Posterior cingulate gyrus (tissue), 11 donors: ENCODE results near the gene ING2.
A peak's percentile ranks its signal among the peaks of the same experiment; 100 is the strongest.

Source experiments
- DNase-seq, 10 donors: peaks; one replicate each; pipeline versions ENCODE4 v3.0.0 to v3.0.0-alpha.2; 2020 to 2021; ENCODE audit warnings: mixed read lengths in 3 of 10
- intact Hi-C: fragments of 100-400 bp; cut with DNase I; formaldehyde crosslinking; loops from one replicate; pipeline ENCODE4 v1.15.1; 2023

ING2 gene

GRCh38 chr4:183495184-183495583 lies 9.7 kb upstream of the ING2 start:
- intact Hi-C loops = no loop called here
- DNase-seq = no peak

GRCh38 chr4:183499389-183499788 lies 5.5 kb upstream of the ING2 start:
- intact Hi-C loops = no loop called here
- no peak for DNase-seq

DNA sequence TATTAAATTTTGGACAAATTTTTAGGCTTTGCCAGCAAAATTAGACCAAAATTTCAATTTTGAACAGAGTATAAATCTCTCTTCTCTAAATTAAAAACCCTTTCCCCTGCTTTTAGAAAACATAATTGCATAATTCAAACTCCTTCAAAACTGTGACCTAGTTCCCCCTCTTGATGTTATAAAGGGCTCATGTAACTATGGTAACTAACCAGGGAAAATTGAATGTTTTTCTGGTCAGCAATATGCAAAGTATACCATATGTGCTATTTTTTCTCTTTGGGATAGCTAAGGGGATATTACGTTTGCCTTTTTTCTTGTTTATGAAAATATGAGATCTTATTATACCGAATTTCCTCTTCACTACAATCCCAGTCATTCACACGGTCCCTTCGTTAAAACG lies 5.1 kb upstream of the ING2 start:
- intact Hi-C loops = loop anchor here (10.0 kb wide), 1 partner anchor 105 kb away; no protein-coding TSS in a partner anchor
- no peak for DNase-seq

GRCh38 chr4:183503497-183504063 lies 1.3 kb upstream of the ING2 start:
- intact Hi-C loops = loop anchor here (1.0 to 10.0 kb wide), 3 partner anchors 31 to 156 kb away; partner anchors contain the start of genes RWDD4 and TRAPPC11
- DNase-seq = peak in 4 of 10 donors; percentile 12 to 86 (median 44)

DNA sequence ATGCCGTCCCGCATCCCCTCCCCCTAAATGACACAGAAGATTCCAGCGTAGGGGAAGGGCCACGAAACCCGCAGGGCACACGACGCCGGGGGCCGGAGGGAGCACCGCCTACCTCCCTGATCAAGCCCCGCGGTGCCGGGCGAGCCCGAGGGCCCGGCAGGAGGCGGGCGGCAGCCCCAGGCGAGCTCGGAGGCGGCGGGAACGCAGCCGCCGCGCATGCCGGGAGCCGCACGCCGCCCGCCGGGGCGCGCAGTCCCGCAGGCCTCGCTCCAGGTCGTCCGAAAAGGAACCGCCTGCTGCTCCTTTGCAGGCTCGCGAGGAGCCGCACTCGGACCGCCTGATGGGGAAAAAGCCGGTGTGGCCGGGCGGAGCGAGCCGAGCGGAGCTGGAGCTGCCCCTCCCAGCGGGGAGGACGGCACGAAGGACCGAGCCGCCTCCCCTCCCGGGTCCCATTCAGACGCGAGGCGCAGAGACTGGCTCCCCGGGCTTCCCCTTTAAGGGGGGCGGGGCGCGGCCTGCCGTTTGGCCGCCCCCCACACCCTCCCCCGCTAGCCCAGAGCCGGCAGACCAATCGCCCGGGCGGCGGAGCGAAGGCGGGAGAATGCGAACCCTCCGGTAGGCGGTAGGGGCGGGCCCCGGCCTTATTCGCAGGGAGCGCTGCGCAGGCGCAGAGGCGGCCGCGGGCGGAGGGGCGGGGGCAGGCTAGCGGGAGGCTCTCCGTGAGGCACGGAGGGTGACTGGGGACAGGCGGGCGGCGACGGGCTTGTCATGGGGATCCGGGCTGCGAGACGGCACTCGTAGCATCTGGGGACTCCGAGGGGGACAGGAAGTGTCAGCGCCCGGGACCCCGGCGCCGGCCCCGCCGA lies 561 bp upstream of the ING2 start:
- intact Hi-C loops = loop anchor here (1.0 to 10.0 kb wide), 3 partner anchors 31 to 155 kb away; partner anchors contain the start of genes RWDD4 and TRAPPC11
- DNase-seq = peak; percentile 97 to 100 (median 98)

- DNase-seq = peak; percentile 86 to 98 (median 91)
- intact Hi-C loops = loop anchor here (2.0 to 10.0 kb wide), 3 partner anchors 33 to 99 kb away; partner anchors contain the start of gene CDKN2AIP
Observed at GRCh38 chr4:183505611-183506388, 942 bp downstream of the ING2 start.

GRCh38 chr4:183506389-183506735 lies 1.5 kb downstream of the ING2 start:
- intact Hi-C loops = loop anchor here (2.0 to 10.0 kb wide), 2 partner anchors 62 to 98 kb away; partner anchors contain the start of gene CDKN2AIP
- DNase-seq = no peak

DNA sequence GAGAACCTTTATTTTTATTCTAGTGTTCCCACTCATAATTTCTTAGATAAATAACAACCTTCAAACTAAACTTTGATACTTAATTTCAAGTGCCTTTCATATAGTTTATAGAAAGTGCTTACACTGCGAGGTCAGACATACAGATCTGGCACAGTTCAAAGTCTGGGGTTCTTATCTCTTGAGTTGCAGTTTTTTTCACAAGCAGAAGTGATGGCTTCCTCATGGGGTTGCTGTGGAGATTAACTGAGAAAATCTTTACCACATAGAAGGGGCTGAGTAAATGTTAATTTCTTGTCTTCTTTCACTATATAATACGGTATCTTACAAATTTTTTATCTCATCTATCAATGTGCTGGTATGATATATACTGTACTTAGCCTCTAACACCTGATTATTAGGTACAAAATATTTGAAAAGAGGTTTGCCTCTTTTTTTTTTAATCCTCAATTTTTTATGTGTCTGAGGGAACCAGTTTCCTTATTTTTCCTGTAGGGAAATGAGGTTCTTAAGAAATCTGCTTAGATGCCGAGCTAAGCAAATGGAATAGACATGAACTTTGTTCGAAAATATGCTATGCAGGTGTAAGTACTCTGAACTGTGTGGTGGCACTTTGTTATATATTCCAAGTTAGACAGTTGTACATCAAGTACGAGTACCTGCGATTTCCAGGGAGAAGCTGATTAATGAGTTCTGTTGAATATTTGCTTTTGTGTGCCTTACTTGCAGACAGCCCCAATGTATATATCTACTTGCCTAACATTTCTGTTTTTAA lies 3.3 kb downstream of the ING2 start:
- no peak for DNase-seq
- intact Hi-C loops = loop anchor here (2.0 to 10.0 kb wide), 2 partner anchors 63 to 97 kb away; partner anchors contain the start of gene CDKN2AIP

DNA sequence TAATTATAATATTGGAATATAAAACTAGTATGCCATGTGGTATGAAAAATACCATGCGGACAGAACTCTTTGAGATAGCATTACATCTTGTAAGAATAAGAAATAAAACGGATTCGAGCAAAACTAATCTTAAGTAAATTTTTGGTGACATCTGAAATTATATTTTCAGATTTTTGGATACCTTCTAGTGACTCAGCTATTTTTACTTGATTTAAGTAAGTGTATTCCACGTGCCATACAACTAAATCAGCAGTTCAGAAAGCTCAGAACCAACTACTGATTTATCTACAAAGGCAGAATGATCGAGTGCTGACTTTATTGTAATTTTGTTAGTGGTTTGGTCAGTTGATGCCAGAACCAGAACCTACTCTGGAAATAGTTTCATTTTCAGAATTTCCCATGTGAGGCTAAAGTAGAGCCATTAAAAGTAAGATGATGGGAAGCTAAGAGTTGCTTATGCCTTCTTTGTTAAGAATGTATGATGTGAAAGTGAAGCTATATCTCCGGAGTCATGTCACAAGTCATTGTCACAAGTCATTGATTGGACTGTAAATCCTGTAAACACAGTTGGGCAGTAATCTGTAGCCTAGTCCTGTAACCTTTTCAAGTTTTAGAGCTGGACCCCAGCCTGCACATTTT lies 4.0 kb downstream of the ING2 start:
- DNase-seq = no peak
- intact Hi-C loops = loop anchor here (10.0 kb wide), 1 partner anchor 96 kb away; no protein-coding TSS in a partner anchor

DNA sequence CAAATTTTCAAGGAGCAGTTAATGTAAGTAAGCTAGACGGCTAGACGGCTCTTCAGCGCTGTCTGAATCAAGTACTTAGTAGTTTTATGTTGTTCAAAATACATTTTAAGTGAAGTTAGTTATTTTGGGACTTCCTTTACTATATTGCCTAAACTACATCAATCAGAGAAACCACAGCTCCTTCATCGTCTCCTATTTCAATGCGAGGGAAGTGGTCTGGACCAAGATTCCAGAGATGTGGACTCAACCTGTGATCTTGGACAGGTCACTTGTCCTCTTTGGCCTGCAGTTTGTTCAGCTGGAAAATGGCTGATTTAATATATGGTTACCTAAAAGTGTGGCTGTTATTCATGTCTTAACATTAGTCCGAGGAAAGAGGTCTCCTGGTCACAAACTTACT lies 10.6 kb downstream of the ING2 start:
- no peak for DNase-seq
- intact Hi-C loops = no loop called here

DNA sequence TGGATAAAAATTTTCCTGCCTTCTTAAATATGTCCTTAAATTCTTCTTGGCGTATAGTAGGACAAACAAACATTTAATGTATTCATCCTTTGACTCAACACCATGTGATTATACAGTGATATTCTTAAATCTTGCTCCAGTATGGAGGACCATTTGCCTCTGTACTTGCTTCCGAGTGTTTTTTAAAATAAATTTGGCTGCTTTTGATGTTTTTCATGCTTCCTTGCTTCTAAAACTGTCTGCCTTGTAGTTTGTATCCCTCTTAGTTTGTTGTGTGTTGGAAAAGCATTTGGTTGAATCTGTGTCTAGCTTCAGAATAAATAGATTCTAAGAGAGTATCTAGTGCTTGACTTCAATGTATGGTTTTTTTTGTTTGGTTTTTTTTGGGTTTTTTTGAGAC lies 12.3 kb downstream of the ING2 start:
- intact Hi-C loops = no loop called here

GRCh38 chr4:183517781-183518180 lies 12.9 kb downstream of the ING2 start:
- intact Hi-C loops = no loop called here
- DNase-seq = no peak

More for the DNA sequence above, 12.3 kb downstream of the ING2 start:
- no peak for DNase-seq

DNA sequence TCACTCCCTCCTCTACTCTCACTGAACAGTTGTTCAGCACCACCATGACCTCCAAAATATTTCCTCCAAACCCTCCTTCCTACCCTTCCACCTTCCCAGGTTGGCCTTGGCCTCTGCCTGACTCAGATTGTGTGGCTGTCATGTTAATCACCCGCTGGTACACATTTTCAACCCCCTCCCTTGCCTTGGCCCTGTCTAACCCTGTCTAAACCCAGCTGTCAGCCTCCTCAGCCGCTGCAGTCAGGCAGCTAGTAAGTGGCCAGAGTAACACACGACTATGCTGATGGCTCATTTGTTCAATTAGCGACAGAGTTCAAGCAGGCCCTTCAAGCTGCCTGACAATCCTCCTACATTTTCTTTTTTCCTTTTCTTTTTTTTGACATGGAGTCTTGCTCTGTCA lies 18.0 kb downstream of the ING2 start:
- intact Hi-C loops = no loop called here

DNA sequence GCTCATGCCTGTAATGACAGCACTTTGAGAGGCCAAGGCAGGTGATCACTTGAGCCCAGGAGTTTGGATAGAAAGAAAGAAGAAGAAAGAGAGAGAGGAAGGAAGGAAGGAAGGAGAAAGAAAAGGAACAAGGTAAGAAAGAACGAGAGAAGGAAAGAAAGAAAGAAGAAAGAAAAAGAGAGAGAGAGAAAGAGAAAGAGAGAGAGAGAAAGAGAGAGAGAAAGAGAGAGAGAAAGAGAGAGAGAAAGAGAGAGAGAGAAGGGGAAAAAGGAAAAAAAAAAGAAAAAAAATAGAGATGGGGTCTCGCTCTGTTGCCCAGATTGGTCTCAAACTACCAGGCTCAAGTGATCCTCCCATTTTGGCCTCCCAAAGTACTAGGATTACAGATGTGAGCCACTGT lies 22.5 kb downstream of the ING2 start:
- intact Hi-C loops = no loop called here
- no peak for DNase-seq

More for the DNA sequence above, 18.0 kb downstream of the ING2 start:
- DNase-seq = no peak

- intact Hi-C loops = no loop called here
- no peak for DNase-seq
Observed at GRCh38 chr4:183532821-183533220, 28.0 kb downstream of the ING2 start.

GRCh38 chr4:183533698-183534097 lies 28.8 kb downstream of the ING2 start:
- intact Hi-C loops = no loop called here

DNA sequence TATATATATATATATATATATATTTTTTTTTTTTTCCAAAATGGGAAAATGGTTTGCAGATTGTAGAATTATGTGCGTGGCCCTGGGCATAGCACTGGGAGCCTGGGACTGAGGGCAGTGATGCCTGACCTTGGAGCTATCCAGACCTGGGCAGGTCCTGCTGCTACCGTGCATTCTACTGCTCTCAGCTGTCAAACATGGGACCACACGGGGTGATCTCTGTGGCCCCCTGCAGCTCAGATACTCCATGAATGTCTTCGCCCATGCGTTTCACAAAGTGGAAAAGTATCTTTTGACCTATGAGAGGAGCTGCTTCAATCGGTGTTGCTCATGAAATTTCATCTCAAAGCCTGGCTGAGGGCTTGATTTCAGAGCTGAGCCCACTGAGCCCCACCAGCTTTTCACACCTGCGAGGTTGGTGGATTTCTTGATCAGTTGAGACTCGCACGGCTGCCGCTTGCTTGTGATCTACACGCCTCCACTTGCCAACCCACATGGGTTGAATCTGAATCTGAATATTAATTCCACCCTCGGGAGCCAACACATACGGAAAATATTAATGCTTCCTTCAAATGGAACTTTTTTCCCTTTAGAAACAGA lies 35.7 kb downstream of the ING2 start:
- no peak for DNase-seq
- intact Hi-C loops = no loop called here

More at GRCh38 chr4:183533698-183534097, 28.8 kb downstream of the ING2 start:
- no peak for DNase-seq

DNA sequence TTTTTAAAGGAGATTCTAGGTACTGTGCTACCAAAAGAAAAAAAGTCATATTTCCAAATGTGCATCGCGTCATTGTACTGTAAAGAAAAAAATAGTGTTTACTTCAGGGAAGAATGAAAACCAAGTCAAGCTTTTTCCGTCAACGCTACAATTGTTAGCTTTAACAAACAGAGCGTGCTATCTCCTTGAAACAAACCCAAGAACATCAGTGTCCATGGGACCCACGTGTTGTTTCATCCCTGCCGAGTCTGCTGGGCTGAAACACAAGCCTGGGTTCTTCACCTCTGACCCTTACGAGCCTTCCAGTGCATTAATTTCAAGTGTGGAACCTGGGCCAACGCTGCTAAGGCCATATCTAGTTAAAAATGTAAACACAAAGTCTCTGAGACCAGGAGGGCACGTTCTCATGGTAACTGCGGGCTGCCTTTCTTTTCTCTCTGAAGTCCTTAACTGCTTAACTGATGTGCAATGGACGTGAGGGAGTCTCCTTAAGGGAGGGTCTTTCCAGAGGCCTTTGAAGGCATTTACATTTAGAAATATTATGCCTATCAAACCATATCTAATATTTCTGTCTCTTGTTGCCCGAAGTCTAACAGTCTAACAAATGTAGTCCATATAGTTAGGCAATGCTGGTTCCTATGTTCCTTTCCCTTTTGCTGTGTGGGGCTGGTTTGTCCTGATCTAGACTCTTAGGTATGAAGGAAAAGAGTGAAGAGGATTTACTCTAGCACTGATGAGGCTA lies 36.3 kb downstream of the ING2 start:
- intact Hi-C loops = no loop called here
- no peak for DNase-seq

GRCh38 chr4:183541752-183542040 lies 36.8 kb downstream of the ING2 start:
- no peak for DNase-seq
- intact Hi-C loops = no loop called here
